SKM-1 treated with dmso at 0.1 percent for 144 hours (cell line): ENCODE measurements around the gene MAML2.

Experiments used
- DNase-seq: peaks from one replicate; lab custom pipeline; 2025; ENCODE audit not compliant: unreplicated experiment; lab: John Stamatoyannopoulos, UW

Gene MAML2

DNA sequence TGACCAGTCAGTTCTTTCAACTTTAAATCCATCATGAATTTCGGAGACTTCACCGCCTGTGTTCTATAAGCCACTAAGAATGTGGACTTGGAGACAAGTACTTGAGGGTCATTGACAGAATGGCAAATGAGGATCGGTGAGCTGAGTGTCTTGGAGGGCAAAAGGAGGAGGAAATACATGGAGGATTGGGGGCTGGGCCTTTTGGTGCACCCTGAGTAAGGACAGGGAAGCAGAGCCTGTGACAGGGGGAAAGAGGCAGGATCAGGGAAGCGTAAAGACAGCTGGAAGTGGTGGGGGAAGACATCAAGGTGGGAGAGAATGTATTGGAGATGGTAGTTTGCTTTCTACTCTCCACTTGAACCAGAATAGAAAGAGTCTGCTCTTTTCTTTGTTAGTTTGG is 348.7 kb downstream of the MAML2 start:
- no peak for DNase-seq

DNA sequence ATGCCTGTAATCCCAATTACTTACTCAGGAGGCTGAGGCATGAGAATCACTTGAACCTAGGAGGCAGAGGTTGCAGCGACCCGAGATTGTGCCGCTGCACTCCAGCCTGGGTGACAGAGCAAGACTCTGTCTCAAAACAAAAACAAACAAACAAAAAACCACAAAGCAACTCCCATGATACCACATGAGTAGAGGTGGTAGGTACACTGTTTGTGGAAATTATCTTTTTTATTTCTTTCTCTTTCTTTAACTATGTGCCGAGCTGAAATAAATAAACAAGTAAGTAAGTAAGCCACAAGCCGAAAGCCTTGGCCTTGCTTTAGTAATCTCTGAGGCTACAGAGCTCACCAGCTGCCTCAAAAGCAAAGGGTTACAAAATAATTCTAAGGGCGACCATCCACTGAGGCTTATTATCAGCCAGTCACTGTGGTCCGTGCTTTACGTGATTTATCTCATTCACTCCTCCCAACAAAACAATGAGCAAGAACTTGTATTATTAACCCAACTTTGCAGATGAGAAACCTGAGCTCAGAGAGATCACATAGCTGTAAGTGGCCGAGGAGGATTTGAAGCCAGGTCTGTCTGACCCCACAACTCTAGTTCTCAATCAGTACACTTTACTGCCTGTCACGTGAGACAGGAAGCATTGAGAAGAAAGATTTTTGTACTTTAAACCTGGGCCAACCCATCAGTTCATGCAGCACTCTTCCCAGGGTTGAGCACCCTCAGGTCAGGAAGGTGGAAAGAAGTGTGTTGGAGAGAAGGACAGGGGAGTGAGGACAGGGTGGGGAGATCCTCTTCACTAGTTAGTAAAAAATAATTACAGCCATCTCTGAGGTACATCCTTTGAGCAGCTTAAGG is 349.3 kb downstream of the MAML2 start:
- DNase-seq, result no peak

DNA sequence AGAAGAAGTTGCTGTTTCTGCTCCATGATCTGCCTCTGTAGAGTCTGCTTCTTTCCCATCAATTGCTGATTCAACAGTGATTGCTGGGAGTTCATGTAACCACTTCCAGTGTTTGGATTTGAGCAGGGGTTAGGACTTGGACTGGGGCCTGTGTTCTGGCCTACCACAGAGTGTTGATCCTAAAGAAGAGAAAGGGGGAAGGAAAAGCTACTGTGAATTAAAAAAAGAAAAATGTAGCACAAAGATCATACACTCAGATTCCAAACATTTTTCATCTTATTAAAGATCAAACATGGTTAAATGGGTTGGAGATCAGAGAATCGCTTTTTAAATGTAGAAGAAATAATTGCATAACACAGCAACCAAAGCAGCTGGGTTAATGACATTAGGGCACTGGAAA is 351.4 kb downstream of the MAML2 start:
- DNase-seq, result no peak

- DNase-seq, result no peak
Measured at GRCh38 chr11:95991101-95991500, 351.9 kb downstream of the MAML2 start.

DNA sequence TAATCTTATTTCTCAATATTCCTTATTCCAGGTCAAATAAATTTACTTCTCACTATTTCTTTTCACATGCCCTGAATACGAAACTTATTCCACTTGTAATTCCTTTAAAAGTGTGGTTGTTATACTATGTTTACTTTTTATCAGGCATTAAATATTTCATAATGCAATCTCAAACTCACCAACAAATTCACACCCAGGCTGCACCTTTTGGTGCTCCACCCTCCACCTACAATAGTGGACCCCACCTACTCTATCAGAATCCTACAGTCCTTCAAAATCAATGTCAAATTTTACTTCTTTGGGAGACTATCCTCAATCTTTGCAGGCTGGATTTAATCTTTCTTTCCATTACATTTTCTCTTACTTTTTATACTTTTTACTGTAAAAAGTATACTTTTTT is 353.2 kb downstream of the MAML2 start:
- no peak for DNase-seq

GRCh38 chr11:95989076-95989605 is 353.9 kb downstream of the MAML2 start:
- DNase-seq, result no peak

- DNase-seq, result no peak
Measured at GRCh38 chr11:95985174-95985808, 357.7 kb downstream of the MAML2 start.

DNA sequence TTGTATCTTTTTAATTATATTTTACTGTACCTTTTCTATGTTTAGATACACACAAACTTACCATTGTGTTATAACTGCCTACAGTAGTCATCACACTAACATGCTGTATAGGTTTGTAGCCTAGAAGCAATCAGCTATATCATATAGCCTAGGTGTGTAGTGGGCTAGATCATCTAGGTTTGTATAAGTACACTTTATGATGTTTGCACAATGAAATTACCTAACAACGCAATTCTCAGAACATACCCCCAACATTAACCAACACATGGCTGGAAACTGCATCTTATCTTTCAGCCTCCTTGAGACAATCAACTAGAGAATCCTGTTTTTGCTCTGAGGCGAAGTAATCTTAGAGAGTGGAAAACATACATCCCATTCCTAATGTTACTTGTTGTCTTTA is 358.9 kb downstream of the MAML2 start:
- no peak for DNase-seq

- DNase-seq, result no peak
Measured at GRCh38 chr11:95977534-95978174, 365.3 kb downstream of the MAML2 start.

- DNase-seq, result no peak
Measured at GRCh38 chr11:95976550-95976949, 366.4 kb downstream of the MAML2 start.

DNA sequence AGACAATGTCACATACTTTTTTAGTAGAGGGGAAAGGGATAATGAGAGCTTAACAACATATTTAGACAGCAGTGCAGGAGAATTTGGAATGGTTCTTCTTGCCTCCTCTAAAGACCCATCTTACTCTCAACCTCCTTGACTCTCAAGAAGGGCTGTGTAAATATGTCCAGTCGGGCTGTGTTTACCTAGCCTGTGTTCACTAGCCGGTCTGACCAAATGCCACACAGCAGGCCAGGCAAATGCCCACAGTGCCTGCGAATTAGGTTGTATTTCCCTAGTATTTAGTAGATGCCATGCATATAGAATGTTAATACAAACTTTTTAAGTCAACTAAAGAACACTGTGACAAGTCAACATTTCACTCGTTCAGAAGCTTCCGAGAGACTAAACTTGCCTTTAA is 367.7 kb downstream of the MAML2 start:
- DNase-seq, result no peak

DNA sequence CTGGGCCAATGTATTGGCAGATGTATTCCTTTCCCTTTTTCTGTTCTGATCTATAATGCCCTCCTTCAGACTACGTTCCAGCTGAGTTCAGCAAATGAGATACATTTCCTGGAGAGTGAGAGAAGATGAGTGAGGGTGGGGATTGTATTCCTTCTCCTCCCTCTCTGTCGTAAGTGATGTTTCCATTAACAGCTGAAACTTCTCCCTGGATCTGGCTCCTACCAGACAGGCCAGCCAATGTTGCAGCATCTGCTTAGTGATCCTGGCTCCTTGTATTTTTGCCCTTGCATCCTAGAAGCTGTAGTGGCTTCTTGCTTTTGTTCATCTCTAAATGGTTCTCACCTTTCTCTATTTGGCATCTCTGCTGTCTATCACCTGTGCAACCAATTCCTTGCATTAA is 370.9 kb downstream of the MAML2 start:
- no peak for DNase-seq

DNA sequence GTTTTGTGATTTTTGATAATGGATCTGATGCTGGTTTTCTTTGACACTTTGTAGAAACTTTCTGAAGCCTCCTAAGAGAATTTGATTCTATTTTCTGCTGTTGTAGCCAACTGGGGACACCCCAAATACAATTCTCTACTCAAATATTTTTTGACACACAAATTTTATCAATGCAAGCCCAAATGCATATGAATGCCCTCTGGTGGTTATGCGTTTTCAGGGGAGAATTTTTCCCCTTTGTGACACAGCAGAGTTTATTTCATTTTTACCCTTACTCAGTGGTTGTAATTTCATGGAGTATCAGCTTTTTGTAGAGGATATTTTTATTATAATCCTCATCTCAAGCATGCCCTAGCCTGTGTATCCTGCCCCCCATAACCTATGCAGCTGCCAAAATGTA is 374.4 kb downstream of the MAML2 start:
- DNase-seq, result no peak

- DNase-seq, result no peak
Measured at GRCh38 chr11:95964281-95964680, 378.7 kb downstream of the MAML2 start.

- DNase-seq, result no peak
Measured at GRCh38 chr11:95961758-95962157, 381.2 kb downstream of the MAML2 start.

GRCh38 chr11:95950905-95951304 is 392.1 kb downstream of the MAML2 start:
- no peak for DNase-seq

- no peak for DNase-seq
Measured at GRCh38 chr11:95948637-95949036, 394.4 kb downstream of the MAML2 start.

GRCh38 chr11:95944623-95945022 is 398.4 kb downstream of the MAML2 start:
- DNase-seq, result no peak

GRCh38 chr11:95943546-95943945 is 399.4 kb downstream of the MAML2 start:
- no peak for DNase-seq

DNA sequence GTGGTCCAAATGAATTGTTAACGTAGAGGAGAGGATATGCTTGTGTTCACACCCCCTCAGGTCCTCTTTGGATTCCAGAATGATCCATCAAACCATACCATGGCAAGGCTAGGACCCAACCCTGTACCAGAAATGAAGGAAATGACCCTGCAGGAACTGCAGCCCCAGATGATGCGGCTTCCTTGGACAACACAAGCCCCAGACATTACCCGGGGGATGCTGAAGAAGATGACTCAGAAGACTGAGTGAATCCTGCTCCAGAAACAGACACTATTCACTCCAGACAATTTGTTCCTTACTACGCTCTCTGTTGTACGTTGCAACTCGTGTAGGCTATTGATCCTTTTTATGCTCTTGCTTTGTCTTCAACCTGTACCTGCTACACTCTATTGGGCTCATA is 403.9 kb downstream of the MAML2 start:
- DNase-seq, result no peak

- no peak for DNase-seq
Measured at GRCh38 chr11:95937358-95937757, 405.6 kb downstream of the MAML2 start.

DNA sequence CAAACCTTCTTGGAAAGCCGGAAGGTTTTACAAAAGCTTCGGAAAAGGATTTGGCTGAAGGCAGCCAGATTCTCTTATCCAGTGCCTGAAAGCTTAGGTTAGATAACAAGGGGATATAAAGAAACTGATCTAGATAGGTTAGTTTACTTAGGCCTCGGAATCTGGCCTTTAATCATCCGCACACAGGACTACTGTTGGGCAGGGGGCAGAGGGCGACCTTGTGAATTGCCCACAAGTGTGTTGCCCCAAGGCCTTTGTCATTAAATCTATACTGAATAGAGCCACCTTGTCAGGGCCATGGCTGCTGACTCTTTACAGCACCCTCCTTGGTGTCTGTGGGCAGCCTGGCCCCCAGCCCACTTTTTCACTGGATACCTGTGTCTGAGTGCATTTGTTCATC is 409.4 kb downstream of the MAML2 start:
- no peak for DNase-seq
